ENCODE results near the gene HOXB5. TPM values are rescaled to one million over a fixed set of nuclear protein-coding genes. Genes with fewer than 3 reads are reported as not detected.

Gene HOXB5
- total RNA-seq, 4 donors from 2014 or later: 0.27 to 2.7 (median 1.4) TPM

- 0 to 19% methylated on average over 8 to 23 of the region's 38 CpGs for WGBS, 2 donors (ENCODE audit: low coverage in 1 of 2)
- H3K36me3 ChIP-seq: peaks cover 0 to 5% of the 10 kb centered on the region in 2 donors
- H3K4me1 ChIP-seq: peaks cover 11 to 68% (median 42%) of the 10 kb centered on the region in 3 donors
- peak overlapping the region; percentile 73 to 81 for H3K4me3 ChIP-seq
- peak; percentile 87 for ATAC-seq
- H3K9me3 ChIP-seq: no peaks in the 10 kb centered on the region
- H3K27ac ChIP-seq: peak overlapping the region; percentile 90 to 98 (median 96)
- no peak for TF ChIP-seq EP300 (IDR thresholded peaks at IDR 0.05)
- TF ChIP-seq POLR2A (IDR thresholded peaks at IDR 0.05): peak in 1 of 2 donors; percentile 25
- TF ChIP-seq POLR2AphosphoS5 (IDR thresholded peaks at IDR 0.05): peak; percentile 72
- no peak for TF ChIP-seq CTCF (IDR thresholded peaks at IDR 0.05)
- H3K27me3 ChIP-seq: no peaks in the 10 kb centered on the region
These were observed 49.1 kb downstream of the HOXB5 start for GRCh38 chr17:48544349-48545021.

DNA sequence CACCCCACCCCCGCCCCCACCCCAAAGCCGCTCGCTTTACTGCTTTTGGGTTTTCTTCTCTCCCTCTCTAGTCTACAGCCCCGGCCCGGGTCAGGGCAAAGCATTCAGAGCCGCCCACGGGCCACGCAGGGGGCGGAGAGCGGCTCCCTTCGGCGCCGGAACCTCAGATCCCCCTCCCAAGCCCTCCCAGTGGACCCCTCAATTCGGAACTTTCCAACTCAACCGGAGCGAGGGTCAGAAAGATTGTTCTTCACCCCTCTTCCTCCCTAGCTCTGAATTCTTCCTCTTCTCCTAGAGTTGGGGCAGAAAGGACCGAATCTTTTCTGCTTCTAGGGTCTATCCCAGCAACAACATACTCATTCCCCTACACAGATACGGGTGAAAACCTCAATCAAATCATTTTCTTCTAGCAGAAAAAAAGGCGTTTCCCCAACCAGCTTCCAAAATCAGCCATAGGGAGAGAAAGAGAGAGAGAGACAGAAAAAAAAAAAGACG is 49.7 kb downstream of the HOXB5 start:
- Histone ChIP-seq H3K36me3 (peaks cover 0 to 5% of the 10 kb centered on the region in 2 donors), H3K27ac (peak overlapping the region; percentile 90 to 98 (median 96)), H3K4me1 (peaks cover 11 to 62% (median 42%) of the 10 kb centered on the region in 3 donors), H3K27me3 (no peaks in the 10 kb centered on the region), H3K4me3 (peak overlapping the region; percentile 73 to 81), H3K9me3 (no peaks in the 10 kb centered on the region)
- ATAC-seq: no peak
- TF ChIP-seq CTCF (IDR thresholded peaks at IDR 0.05): no peak
- no peak for TF ChIP-seq POLR2A (IDR thresholded peaks at IDR 0.05)
- no peak for TF ChIP-seq EP300 (IDR thresholded peaks at IDR 0.05)
- TF ChIP-seq POLR2AphosphoS5 (IDR thresholded peaks at IDR 0.05): no peak
- WGBS, 2 donors (ENCODE audit: low coverage in 1 of 2): 0 to 2% methylated on average over 2 to 11 of the region's 20 CpGs

DNA sequence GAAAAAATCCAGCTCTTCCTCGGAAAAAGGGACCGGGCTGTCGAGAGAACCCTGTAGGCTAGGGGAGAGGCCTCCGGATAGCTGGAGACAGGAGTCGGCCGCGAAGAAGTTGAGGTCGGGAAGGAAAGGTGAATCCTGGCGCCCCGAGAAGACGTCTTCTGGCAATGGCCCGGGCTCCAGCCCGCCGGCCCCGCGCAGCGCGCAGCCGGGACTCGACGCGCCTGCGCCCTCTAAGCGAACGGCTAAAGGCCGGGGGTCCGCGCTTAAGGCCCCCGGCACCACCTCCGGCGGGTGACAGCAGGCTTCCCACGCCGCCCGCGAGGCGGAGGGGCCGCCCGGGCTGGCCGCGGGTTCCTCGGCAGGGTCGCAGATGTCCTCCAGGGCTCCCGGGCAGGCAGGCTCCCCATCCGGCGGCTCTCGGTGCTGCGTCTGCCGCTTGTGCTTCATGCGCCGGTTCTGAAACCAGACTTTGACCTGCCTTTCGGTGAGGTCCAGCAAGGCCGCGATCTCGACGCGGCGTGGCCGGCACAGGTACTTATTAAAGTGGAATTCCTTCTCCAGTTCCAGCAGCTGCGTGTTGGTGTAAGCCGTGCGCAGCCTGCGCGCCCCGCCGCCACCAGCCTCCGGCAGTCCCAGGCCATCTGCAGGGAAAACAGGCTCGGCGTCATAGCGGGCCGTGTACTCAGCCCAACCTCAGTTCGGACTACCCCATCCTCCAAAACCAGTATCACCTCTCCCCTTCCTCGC is 50.3 kb downstream of the HOXB5 start:
- no peaks in the 10 kb centered on the region for H3K27me3 ChIP-seq
- peak overlapping the region; percentile 73 to 81 for H3K4me3 ChIP-seq
- H3K36me3 ChIP-seq: peaks cover 0 to 5% of the 10 kb centered on the region in 2 donors
- peak in 1 of 2 donors; percentile 21 for TF ChIP-seq POLR2A (IDR thresholded peaks at IDR 0.05)
- peak in 3 of 4 experiments; percentile 35 to 58 (median 43) for TF ChIP-seq CTCF (IDR thresholded peaks at IDR 0.05)
- TF ChIP-seq EP300 (IDR thresholded peaks at IDR 0.05): no peak
- peak; percentile 11 for TF ChIP-seq POLR2AphosphoS5 (IDR thresholded peaks at IDR 0.05)
- peak overlapping the region; percentile 90 to 98 (median 96) for H3K27ac ChIP-seq
- ATAC-seq: no peak
- H3K4me1 ChIP-seq: peaks cover 8 to 56% (median 39%) of the 10 kb centered on the region in 3 donors
- WGBS, 2 donors (ENCODE audit: low coverage in 1 of 2): 0 to 1% methylated on average over 11 to 18 of the region's 72 CpGs
- no peaks in the 10 kb centered on the region for H3K9me3 ChIP-seq

DNA sequence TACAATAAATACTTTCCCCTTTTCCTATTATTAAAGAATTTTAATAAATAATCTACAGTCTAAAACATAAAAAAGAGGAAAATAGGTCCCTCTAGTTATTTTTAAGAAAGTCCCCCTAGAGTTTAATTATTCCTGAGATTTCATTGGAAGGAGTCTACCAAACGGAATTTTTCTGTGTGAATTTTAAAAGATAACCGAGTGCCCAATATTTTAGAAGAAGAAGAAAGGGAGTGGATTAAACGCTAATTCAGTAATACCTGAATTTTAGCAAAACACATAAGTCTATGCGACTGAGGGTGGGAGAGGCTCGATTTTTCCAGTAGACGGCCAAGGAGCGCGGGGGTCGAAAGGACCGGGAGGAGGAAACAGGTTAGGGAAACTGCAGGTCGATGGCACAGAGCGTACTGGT is 50.9 kb downstream of the HOXB5 start:
- ATAC-seq: no peak
- Histone ChIP-seq H3K4me1 (peaks cover 8 to 50% (median 35%) of the 10 kb centered on the region in 3 donors), H3K4me3 (peak overlapping the region; percentile 73 to 81), H3K27ac (peak overlapping the region; percentile 90 to 98 (median 96)), H3K27me3 (no peaks in the 10 kb centered on the region), H3K36me3 (peaks cover 0 to 5% of the 10 kb centered on the region in 2 donors), H3K9me3 (no peaks in the 10 kb centered on the region)
- 0 to 2% methylated on average over 12 of the region's 12 CpGs for WGBS, 2 donors (ENCODE audit: low coverage in 1 of 2)
- TF ChIP-seq POLR2AphosphoS5 (IDR thresholded peaks at IDR 0.05): no peak
- no peak for TF ChIP-seq EP300 (IDR thresholded peaks at IDR 0.05)
- no peak for TF ChIP-seq POLR2A (IDR thresholded peaks at IDR 0.05)
- no peak for TF ChIP-seq CTCF (IDR thresholded peaks at IDR 0.05)

Data from gastroesophageal sphincter (tissue), 4 donors.